NOMO-1 (cell line): Measurements from ENCODE around the gene RASSF1.

Source experiments
- DNase-seq, 2 experiments: peaks; one replicate each; lab custom pipeline; 2025; ENCODE audit not compliant: unreplicated experiment in 2 of 2; lab: John Stamatoyannopoulos, UW

Gene RASSF1

GRCh38 chr3:50365842-50366220 lies 25.2 kb upstream of the RASSF1 start:
- DNase-seq: no peak

DNA sequence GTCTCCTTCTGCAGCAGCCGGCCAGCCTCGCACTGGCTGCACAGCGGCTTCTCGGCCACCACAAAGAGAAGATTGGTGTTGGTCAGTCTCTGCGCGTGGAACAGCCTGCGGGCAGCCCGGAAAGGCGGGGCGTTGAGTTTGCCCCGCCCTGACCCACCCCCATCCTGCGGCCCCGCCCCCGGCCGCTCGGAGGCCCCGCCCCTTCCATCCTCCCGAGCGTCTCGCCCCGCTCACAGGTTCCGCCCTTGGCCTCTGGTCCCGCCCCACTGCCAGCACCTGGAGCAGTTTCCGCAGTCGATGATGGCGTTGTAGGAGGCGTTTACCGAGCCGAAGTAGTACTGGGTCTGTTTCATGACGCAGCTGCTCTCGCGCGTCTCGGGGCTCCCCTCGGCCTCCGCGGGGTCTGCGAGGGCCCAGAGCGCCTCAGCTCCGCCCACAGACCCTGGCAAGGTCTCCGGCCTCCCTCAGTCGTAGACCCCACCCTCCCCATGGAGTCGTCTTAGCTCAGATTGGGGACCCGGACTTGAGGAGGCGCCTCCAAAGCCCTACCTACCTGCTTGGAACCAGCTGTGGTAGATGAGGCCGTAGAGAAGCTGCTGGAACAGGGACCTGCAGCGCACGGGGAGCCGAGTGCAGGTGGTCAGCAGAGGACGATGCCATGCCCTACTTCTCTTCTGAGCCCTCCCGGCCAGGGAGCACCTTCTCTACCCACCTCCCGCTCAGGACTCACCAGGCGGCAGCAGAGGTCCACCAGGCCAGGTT lies 24.6 kb upstream of the RASSF1 start:
- peak; percentile 83 to 89 for DNase-seq

GRCh38 chr3:50364573-50365079 lies 24.0 kb upstream of the RASSF1 start:
- no peak for DNase-seq

- DNase-seq: no peak
These were observed 19.1 kb upstream of the RASSF1 start for GRCh38 chr3:50359760-50360110.

- DNase-seq: peak; percentile 92 to 99
These were observed 18.5 kb upstream of the RASSF1 start, which contains the start of gene TMEM115 for GRCh38 chr3:50358911-50359759. Gene TMEM115, minus strand, starts transcription at chr3:50359521. Its CDS starts 458 bp downstream, at chr3:50359063.

DNA sequence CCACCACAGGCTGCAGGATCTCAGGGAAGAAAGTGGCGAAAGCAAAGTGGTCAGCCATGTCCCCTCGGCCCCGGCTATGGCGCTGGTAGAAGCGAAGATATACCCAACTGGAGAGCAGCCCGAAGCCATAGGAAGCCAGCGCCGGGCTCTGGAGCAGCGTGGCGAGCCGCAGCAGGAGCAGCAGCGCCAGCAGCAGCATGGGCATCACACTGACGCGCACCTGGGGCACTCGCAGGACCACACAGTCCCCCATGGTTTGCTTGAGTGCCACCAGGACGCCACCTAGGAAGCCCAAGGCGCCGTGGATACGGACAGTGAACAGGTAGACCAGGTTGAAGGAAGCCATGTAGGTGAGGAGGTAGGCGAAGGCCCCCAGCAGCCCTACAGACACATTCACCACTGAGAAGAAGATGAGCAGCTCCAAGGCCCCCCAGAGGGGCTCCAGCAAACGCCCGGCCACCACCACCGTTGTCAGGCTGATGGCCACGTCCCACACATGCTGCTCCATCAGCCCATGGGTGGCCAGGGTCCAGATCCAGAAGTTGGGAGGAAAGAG lies 17.8 kb upstream of the RASSF1 start:
- no peak for DNase-seq

- DNase-seq: no peak
These were observed 16.8 kb upstream of the RASSF1 start for GRCh38 chr3:50357481-50357880.

- peak in 1 of 2 experiments; percentile 23 for DNase-seq
These were observed 15.9 kb upstream of the RASSF1 start for GRCh38 chr3:50356553-50356952.

DNA sequence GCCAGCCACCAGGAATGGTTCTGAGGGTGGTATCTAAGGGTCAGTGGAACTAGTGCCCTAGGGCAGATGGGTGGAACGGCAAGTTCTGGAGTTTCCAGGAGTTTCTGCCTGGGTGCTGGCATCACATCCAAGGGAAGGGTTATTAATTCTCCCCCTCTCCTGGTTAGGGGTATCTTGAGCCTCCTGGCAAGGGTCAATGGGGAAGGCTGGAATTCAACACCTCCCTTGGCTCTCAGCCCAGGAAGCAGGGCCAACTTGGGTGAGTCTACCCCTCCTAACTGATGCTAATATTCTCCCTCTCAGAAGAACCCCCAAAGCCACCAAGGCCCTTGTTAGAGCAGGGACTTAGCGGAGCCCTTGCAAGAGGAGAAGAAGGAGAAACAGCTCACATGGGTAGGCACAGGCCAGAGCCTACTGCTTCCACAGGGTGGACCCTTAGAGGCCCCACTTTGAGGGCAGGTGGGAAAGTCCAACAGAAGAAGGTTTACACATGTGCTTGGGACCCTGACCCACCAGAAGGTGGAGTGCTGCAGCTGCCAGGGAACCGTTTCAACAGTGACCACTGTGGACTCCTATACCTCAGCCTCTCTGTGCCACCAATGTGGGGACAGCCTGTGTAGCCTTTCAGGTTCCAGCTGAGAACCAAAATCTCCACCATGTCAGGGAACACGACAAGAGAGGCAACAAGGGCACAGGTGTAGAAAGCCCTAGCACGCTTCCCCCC lies 15.4 kb upstream of the RASSF1 start:
- no peak for DNase-seq

DNA sequence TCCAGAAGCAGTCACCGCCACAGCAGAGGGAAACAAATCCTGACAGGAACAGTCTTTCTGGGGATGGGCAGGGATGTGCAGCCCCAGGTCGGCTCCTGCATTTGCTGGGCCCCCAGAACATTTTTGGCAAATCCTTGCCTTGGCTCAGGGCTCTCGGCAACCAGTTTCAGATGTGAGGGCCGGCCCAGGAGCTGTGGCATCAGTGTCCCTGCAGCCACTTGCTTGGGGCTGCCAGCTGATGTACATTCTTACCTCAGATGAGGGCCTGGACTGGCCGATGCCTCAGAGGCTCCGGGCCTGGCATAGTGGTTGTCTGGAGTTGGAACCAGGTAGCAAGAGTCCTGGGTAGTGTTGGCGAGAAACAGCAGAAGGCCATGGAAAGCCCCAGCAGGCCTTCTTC lies 14.2 kb upstream of the RASSF1 start:
- DNase-seq: no peak

- DNase-seq: no peak
These were observed 13.6 kb upstream of the RASSF1 start for GRCh38 chr3:50354186-50354764.

DNA sequence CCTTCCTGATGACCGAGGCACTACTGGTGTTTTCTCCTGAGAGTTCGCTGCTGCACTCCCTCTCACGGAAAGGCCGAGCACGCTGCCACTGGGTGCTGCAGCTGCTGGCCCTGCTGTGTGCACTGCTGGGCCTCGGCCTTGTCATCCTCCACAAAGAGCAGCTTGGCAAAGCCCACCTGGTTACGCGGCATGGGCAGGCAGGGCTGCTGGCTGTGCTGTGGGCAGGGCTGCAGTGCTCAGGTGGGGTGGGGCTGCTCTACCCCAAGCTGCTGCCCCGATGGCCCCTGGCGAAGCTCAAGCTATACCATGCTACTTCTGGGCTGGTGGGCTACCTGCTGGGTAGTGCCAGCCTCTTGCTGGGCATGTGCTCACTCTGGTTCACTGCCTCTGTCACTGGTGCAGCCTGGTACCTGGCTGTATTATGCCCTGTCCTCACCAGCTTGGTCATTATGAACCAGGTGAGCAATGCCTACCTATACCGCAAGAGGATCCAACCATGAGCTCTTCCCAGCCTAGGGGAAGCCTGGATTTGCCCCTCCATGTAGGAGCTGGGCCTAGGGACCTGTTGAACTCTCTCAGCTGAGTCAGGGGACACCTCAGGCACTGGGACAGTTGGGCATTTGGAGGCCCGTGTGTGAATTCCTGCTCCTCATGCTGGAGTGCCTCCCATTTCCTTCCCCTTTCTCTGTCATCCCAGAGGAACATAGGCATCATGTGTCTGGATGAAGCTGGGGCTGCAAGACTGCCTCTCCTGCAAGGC lies 12.8 kb upstream of the RASSF1 start:
- DNase-seq: no peak

DNA sequence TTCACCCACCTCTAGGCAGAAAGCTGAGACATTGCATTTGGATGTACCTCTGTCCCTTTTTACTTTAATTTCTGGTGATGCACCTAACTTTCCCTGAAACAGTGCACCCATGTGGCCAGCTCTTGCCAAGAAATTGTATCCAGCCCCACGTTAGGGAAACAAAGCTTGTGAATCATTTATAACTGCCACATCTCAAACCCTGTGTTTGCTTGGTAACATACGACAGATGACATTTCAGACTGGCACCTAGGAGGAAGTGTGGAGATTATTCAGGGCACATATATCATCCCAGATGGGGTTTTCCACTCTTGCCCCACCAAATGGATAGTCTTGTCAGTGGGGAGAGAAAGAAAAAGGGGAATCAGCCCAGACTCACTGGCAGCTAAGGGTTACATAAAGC lies 12.1 kb upstream of the RASSF1 start:
- no peak for DNase-seq

GRCh38 chr3:50351323-50351697 lies 10.7 kb upstream of the RASSF1 start:
- no peak for DNase-seq

DNA sequence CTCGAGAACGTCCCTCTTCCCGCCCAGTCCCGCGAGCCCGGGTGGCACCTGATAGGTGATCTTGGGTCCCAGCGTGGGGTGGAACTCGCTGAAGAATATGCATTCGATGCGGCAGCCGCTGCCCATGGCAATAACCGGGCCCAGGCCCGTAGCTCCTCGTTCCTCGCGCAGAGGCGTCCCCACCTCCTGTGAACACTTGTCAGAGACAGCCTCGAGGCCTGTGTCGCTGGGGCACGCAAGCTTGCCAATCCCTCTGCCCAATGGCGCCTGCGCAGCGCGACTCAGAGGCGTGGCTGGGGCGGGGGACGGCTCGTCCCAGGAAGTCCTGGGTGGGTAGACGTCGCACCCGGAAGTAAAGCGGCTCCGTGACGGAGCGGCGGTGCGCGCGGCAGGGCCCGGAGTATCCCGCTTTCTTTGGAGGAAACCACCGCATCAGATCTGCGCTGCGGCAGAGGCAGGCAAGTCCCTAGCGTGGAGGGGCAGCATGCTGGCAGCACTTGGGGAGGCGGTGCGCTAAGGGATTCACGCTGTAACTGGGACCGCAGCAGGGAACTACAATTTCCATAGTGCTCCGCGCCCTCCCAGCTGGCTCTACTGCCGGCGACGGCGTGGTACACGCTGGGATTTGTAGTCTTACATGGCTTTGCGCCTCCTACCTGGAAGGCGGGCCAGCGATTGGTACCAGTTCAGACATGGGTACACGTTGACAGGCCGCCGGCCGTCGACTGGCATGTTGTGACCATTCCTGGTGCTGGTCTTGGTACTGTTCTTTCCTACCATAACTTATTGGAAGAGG lies 10.1 kb upstream of the RASSF1 start, which contains the start of the genes CYB561D2 and NPRL2:
CYB561D2 (plus strand) TSS at position 336 of the 796 bp plus-strand sequence. CDS start 572 bp downstream, outside the sequence.
NPRL2 (minus strand) TSS at position 249 of the 796 bp plus-strand sequence; CDS start at position 126, 123 bp downstream.
- DNase-seq: peak; percentile 91 to 94

DNA sequence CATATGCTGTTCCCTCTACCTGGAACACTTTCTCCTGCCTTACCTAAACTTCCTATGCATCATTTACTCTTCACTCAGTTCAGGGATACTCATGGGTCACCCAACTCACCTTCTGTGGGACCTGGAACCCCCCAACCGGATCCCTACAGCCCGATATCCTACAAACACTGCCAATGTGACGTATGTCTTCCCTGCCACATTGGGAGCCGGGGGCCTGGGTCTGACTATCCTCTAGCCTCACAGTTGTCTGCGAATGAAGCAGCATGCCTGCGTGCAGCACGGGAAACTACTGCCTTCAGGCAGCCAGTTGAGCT lies 9.5 kb upstream of the RASSF1 start:
- DNase-seq: no peak

GRCh38 chr3:50347187-50347813 lies 6.7 kb upstream of the RASSF1 start:
- peak; percentile 27 to 62 for DNase-seq

GRCh38 chr3:50345586-50346234 lies 5.1 kb upstream of the RASSF1 start, which contains the start of gene ZMYND10:
Gene ZMYND10, minus strand, starts transcription at chr3:50345732. Its CDS starts 153 bp downstream, at chr3:50345579.
- peak; percentile 66 to 78 for DNase-seq
